ENCODE data around the gene CSNK2B.

- TF ChIP-seq POLR2AphosphoS5 (IDR thresholded peaks at IDR 0.05; ENCODE audit: low read depth, low read length) (no peak), POLR2A (IDR thresholded peaks at IDR 0.05; ENCODE audit: low read depth, low read length) (no peak)
Observed at GRCh38 chr6:31711233-31711632, 45.4 kb downstream of the CSNK2B start.

All from GM12892 (cell line).